Measurements from ENCODE around the gene SEC14L1. TPM values are rescaled to one million over a fixed set of nuclear protein-coding genes. Genes with fewer than 3 reads are reported as not detected.

SEC14L1 gene
- polyA plus RNA-seq, 2 of the 4 experiments (the other 2 are of a cell fraction), result 27.5 to 40.4 TPM

DNA sequence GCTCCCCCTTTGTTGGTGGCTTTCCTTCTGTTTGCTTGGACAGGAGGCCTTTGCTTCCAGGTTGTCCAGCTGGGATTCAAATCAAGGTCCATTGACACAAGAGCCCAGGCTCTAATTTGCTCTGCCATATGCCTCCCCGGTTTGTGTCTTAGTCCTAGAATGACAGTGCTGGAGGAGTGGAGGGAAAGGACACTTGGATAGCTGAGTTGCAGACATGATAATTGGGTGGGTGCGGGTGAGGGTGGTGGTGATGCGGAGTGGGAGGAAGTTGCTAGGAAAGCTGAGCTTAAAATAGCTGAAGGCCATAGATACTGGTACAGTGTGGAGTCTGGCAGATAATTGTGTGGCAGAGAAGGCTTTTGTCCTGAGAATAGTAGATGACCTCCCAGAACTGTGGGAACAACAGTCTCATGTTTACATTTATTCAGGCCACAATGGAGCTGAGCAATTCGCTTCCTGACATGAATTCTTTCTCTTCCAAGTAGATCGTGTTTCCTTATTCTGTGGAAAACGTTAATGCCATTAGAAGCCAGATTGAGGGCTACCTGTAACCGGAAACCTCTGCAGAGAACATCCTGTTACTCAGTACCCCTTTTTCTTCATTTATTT, 23.8 kb downstream of the SEC14L1 start:
- Histone ChIP-seq H3K9me3 (peaks cover 30% of the 10 kb centered on the region), H3K4me2 (no peak overlapping the region), H3K4me1 (peaks cover 20% of the 10 kb centered on the region), H3K4me3 (no peak overlapping the region), H3K27ac (no peak overlapping the region)
- 79% methylated on average over 7 of the region's 7 CpGs for WGBS (ENCODE audit: missing lambda C conversion rate)
- ChIA-PET CTCF (interaction anchor here (1.0 to 2.6 kb wide), 4 partner anchors 61 to 98 kb away, joined by 3 to 9 read pairs (median 3); no protein-coding TSS in a partner anchor), POLR2A (no interaction called here)
- no peak for TF ChIP-seq ZSCAN20 (CRISPR knock-in tag; IDR thresholded peaks at IDR 0.05)
- TF ChIP-seq RCOR1 (IDR thresholded peaks at IDR 0.05; ENCODE audit: low read depth, low read length), result no peak
- TF ChIP-seq CBX8 (IDR thresholded peaks at IDR 0.05), result no peak
- no peak for TF ChIP-seq EHF (CRISPR knock-in tag; IDR thresholded peaks at IDR 0.05)
- no peak for TF ChIP-seq ESRRA (IDR thresholded peaks at IDR 0.05; ENCODE audit: borderline replicate concordance, low read length)
- TF ChIP-seq POLR2AphosphoS2 (conservative IDR thresholded peaks at IDR 0.05; ENCODE audit: low read length), result no peak
- TF ChIP-seq CHD4 (IDR thresholded peaks at IDR 0.05; ENCODE audit: borderline replicate concordance), result no peak
- TF ChIP-seq, protein P1, sequence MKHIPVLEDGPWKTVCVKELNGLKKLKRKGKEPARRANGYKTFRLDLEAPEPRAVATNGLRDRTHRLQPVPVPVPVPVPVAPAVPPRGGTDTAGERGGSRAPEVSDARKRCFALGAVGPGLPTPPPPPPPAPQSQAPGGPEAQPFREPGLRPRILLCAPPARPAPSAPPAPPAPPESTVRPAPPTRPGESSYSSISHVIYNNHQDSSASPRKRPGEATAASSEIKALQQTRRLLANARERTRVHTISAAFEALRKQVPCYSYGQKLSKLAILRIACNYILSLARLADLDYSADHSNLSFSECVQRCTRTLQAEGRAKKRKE (CRISPR knock-in tag; IDR thresholded peaks at IDR 0.05; ENCODE audit: low read depth), result no peak
- no peak for TF ChIP-seq PHF8 (IDR thresholded peaks at IDR 0.05; ENCODE audit: borderline replicate concordance, low read depth)
- TF ChIP-seq SMC3 (IDR thresholded peaks at IDR 0.05), result no peak
- no peak for TF ChIP-seq BCL3 (IDR thresholded peaks at IDR 0.05)
- TF ChIP-seq RFX5 (IDR thresholded peaks at IDR 0.05), result no peak
- no peak for TF ChIP-seq GATA3 (IDR thresholded peaks at IDR 0.05; ENCODE audit: borderline replicate concordance)
- no peak for TF ChIP-seq E2F6 (IDR thresholded peaks at IDR 0.05; ENCODE audit: borderline replicate concordance, low read depth)
- no peak for TF ChIP-seq NR3C1 (IDR thresholded peaks at IDR 0.05)
- no peak for TF ChIP-seq HEYL (CRISPR knock-in tag; IDR thresholded peaks at IDR 0.05)
- no peak for TF ChIP-seq KDM5A (IDR thresholded peaks at IDR 0.05)
- TF ChIP-seq JUN (IDR thresholded peaks at IDR 0.05), result no peak
- ATAC-seq (no peak), DNase-seq (ENCODE audit: low read depth in 1 of 2, low spot score in 1 of 2) (no peak), FAIRE-seq (no peak)

GRCh38 chr17:77165577-77165976, 24.8 kb downstream of the SEC14L1 start:
- POLR2A ChIA-PET, result no interaction called here
- ATAC-seq (no peak), FAIRE-seq (no peak), DNase-seq (ENCODE audit: low read depth in 1 of 2, low spot score in 1 of 2) (no peak)
- CTCF ChIA-PET, result interaction anchor here (0.6 to 1.4 kb wide), 3 partner anchors 11 to 99 kb away, joined by 3 to 4 read pairs (median 3); no protein-coding TSS in a partner anchor
- H3K27ac ChIP-seq, result no peak overlapping the region
- peaks cover 10% of the 10 kb centered on the region for H3K4me1 ChIP-seq
- 67% methylated on average over 1 of the region's 1 CpG for WGBS (ENCODE audit: missing lambda C conversion rate)
- no peak for TF ChIP-seq GATA3 (IDR thresholded peaks at IDR 0.05; ENCODE audit: borderline replicate concordance)
- no peak for TF ChIP-seq MAZ (IDR thresholded peaks at IDR 0.05; ENCODE audit: borderline replicate concordance, low read depth, low read length)
- TF ChIP-seq ZNF302 (CRISPR knock-in tag; IDR thresholded peaks at IDR 0.05), result no peak
- no peak for TF ChIP-seq ZFP36 (IDR thresholded peaks at IDR 0.05; ENCODE audit: borderline replicate concordance, partially characterized antibody)
- TF ChIP-seq RFX5 (IDR thresholded peaks at IDR 0.05), result no peak
- TF ChIP-seq TP53 (CRISPR knock-in tag; IDR thresholded peaks at IDR 0.05), result no peak
- H3K4me3 ChIP-seq, result no peak overlapping the region
- H3K9me3 ChIP-seq, result peaks cover 30% of the 10 kb centered on the region
- no peak overlapping the region for H3K4me2 ChIP-seq

Data from A549 (cell line).